Measurements from ENCODE around the gene CD96.
"Not testable (repeated sequence)": the region's sequence is repeated elsewhere in the genome, so short reads cannot be mapped to it uniquely, and the experiment has no call there.

Gene CD96

GRCh38 chr3:111630638-111631037, 88.6 kb downstream of the CD96 start:
- DNase-seq: not testable (repeated sequence)

- no peak for DNase-seq
These were observed 93.4 kb downstream of the CD96 start for GRCh38 chr3:111635403-111635802.

- no peak for DNase-seq
These were observed 94.4 kb downstream of the CD96 start for GRCh38 chr3:111636366-111636885.

GRCh38 chr3:111639316-111639715, 97.3 kb downstream of the CD96 start:
- no peak for DNase-seq

- DNase-seq: no peak
These were observed 107.1 kb downstream of the CD96 start for GRCh38 chr3:111648991-111649579.

- DNase-seq: peak; percentile 34
These were observed 108.6 kb downstream of the CD96 start for GRCh38 chr3:111650378-111651275.

- DNase-seq: no peak
These were observed 110.6 kb downstream of the CD96 start for GRCh38 chr3:111652492-111653180.

- DNase-seq: no peak
These were observed 111.8 kb downstream of the CD96 start for GRCh38 chr3:111653766-111654165.

GRCh38 chr3:111662012-111662411, 120.0 kb downstream of the CD96 start:
- DNase-seq: no peak

GRCh38 chr3:111662907-111663306, 120.9 kb downstream of the CD96 start:
- no peak for DNase-seq

- peak; percentile 1 for DNase-seq
These were observed 124.2 kb downstream of the CD96 start for GRCh38 chr3:111666041-111666735.

GRCh38 chr3:111667170-111667569, 125.2 kb downstream of the CD96 start:
- DNase-seq: no peak

- DNase-seq: peak; percentile 37
These were observed 125.7 kb downstream of the CD96 start for GRCh38 chr3:111667621-111668239.

- DNase-seq: no peak
These were observed 126.3 kb downstream of the CD96 start for GRCh38 chr3:111668326-111668725.

- DNase-seq: peak; percentile 29
These were observed 127.0 kb downstream of the CD96 start for GRCh38 chr3:111668888-111669488.

GRCh38 chr3:111669926-111670630, 128.1 kb downstream of the CD96 start:
- peak; percentile 13 for DNase-seq

- DNase-seq: not testable (repeated sequence)
These were observed 130.5 kb downstream of the CD96 start for GRCh38 chr3:111672461-111672860.

GRCh38 chr3:111675846-111676210, 133.8 kb downstream of the CD96 start:
- no peak for DNase-seq

- peak; percentile 42 for DNase-seq
These were observed 134.4 kb downstream of the CD96 start for GRCh38 chr3:111676211-111677006.

GRCh38 chr3:111677007-111677392, 135.0 kb downstream of the CD96 start:
- DNase-seq: no peak

All from kidney glomerular epithelial cell (primary cell).